Mononuclear cell (primary cell): ENCODE measurements around the gene ISLR2. TPM values are rescaled to one million over a fixed set of nuclear protein-coding genes. Genes with fewer than 3 reads are reported as not detected.

Source experiments
- total RNA-seq: library from RNA; depleted of rRNA; stranded (reverse); fragments of >200 nt; gene quantifications from one replicate; pipeline ENCODE4 v1.2.3, GENCODE V29; 2012

The ISLR2 gene
- total RNA-seq, 1 donor = not detected

Other genes starting within 250 kb of the ISLR2 start
- 0.73 TPM for gene LOXL1, start 204.1 kb upstream of the ISLR2 start, total RNA-seq
- gene STOML1, start 138.3 kb upstream of the ISLR2 start, total RNA-seq = 2.2 TPM
- gene PML, start 135.9 kb upstream of the ISLR2 start, total RNA-seq = 23.1 TPM
- not detected for gene GOLGA6A, start 48.0 kb upstream of the ISLR2 start, total RNA-seq
- not detected for gene ISLR, start 43.1 kb downstream of the ISLR2 start, total RNA-seq
- gene STRA6, start 72.2 kb downstream of the ISLR2 start, total RNA-seq = not detected
- gene CCDC33, start 105.7 kb downstream of the ISLR2 start, total RNA-seq = not detected
- 0.42 TPM for gene CYP11A1, start 237.1 kb downstream of the ISLR2 start, total RNA-seq